K562 (cell line): ENCODE data around the gene CD46. TPM values are rescaled to one million over a fixed set of nuclear protein-coding genes. Genes with fewer than 3 reads are reported as not detected.

ENCODE experiments used
- DPF2 ChIP-seq: fragments of 450-650 bp; IDR thresholded peaks from 2 replicates; pipeline ENCODE4 v1.6.1; 2016
- ETV5 ChIP-seq: sonication (generic); formaldehyde crosslinking; IDR thresholded peaks from 2 replicates; pipeline ENCODE4 v1.4.0; 2020; ENCODE audit warnings: low read depth, mild to moderate bottlenecking, missing genetic modification reagents
- FOXA3 ChIP-seq, 2 experiments: fragments of 450-650 bp in 1 of 2; sonication (generic) in 1 of 2; formaldehyde crosslinking; IDR thresholded peaks in 1 of 2; conservative IDR thresholded peaks in 1 of 2; 2 replicates each; pipeline versions ENCODE4 v1.4.0 to v1.8.0; 2020 to 2022; ENCODE audit warnings: mild to moderate bottlenecking in 2 of 2, missing genetic modification reagents in 1 of 2
- FOXK1 ChIP-seq: sonication (generic); formaldehyde crosslinking; IDR thresholded peaks from 2 replicates; pipeline ENCODE4 v1.8.0; 2022; ENCODE audit warnings: missing genetic modification reagents, mild to moderate bottlenecking, borderline replicate concordance
- FOXP1 ChIP-seq: sonication (generic); formaldehyde crosslinking; IDR thresholded peaks from 2 replicates; pipeline ENCODE4 v1.8.0; 2022; ENCODE audit warnings: mild to moderate bottlenecking, missing genetic modification reagents
- GTF2E2 ChIP-seq: fragments of 200-800 bp; sonication (Bioruptor generic); IDR thresholded peaks from 2 replicates; pipeline ENCODE4 v1.6.1; 2016; ENCODE audit warnings: missing genetic modification characterization, missing compliant biosample characterization
- HMG20A ChIP-seq: fragments of 450-650 bp; formaldehyde crosslinking; conservative IDR thresholded peaks from 2 replicates; pipeline ENCODE4 v1.4.0; 2020; ENCODE audit warnings: mild to moderate bottlenecking, mixed read lengths
- KLF10 ChIP-seq: fragments of 250-450 bp; sonication (Bioruptor Pico); IDR thresholded peaks from 2 replicates; pipeline ENCODE4 v1.6.1; 2021; ENCODE audit warnings: matching md5 sums
- MECOM ChIP-seq: fragments of 250-450 bp; sonication (Bioruptor Pico); IDR thresholded peaks from 2 replicates; pipeline ENCODE4 v1.8.0; 2022; ENCODE audit warnings: inconsistent platforms
- NCOA6 ChIP-seq: fragments of 450-650 bp; IDR thresholded peaks from 2 replicates; pipeline ENCODE4 v1.6.1; 2017; ENCODE audit warnings: mild to moderate bottlenecking
- RBM25 ChIP-seq: fragments of 200-400 bp; formaldehyde crosslinking; IDR thresholded peaks from 2 replicates; pipeline ENCODE4 v1.6.1; 2018; ENCODE audit warnings: low read length, low read depth, moderate library complexity; ENCODE audit not compliant: severe bottlenecking
- SAP30 ChIP-seq: fragments of 200-600 bp; sonication (generic); IDR thresholded peaks from 2 replicates; pipeline ENCODE4 v1.6.1; 2012; ENCODE audit warnings: borderline replicate concordance, low read depth, mild to moderate bottlenecking, moderate library complexity, low read length, control low read depth, inconsistent platforms; ENCODE audit not compliant: insufficient read depth, poor library complexity, severe bottlenecking
- SMARCA5 ChIP-seq: fragments of 450-650 bp; IDR thresholded peaks from 2 replicates; pipeline ENCODE4 v1.6.1; 2016
- ZNF212 ChIP-seq: fragments of 450-650 bp; formaldehyde crosslinking; IDR thresholded peaks from 2 replicates; pipeline ENCODE4 v1.4.0; 2020; ENCODE audit warnings: mild to moderate bottlenecking
- ZNF253 ChIP-seq: fragments of 250-450 bp; sonication (Bioruptor Pico); conservative IDR thresholded peaks from 2 replicates; pipeline ENCODE4 v1.6.1; 2021; ENCODE audit warnings: mild to moderate bottlenecking
- ZNF41 ChIP-seq: fragments of 250-450 bp; sonication (Bioruptor Pico); conservative IDR thresholded peaks from 2 replicates; pipeline ENCODE4 v1.4.0; 2020; ENCODE audit warnings: mild to moderate bottlenecking
- ZNF551 ChIP-seq: fragments of 250-450 bp; sonication (Bioruptor Pico); IDR thresholded peaks from 2 replicates; pipeline ENCODE4 v1.5.0; 2021; ENCODE audit warnings: mild to moderate bottlenecking, moderate library complexity
- ZNF764 ChIP-seq: fragments of 250-450 bp; sonication (Bioruptor Pico); IDR thresholded peaks from 2 replicates; pipeline ENCODE4 v1.4.0; 2020; ENCODE audit warnings: low read depth, mild to moderate bottlenecking, moderate library complexity
- polyA plus RNA-seq, 8 experiments: library from polyadenylated mRNA; depleted of rRNA in 4 of 8; stranded (reverse) in 5 of 8; unstranded in 3 of 8; fragments of >200 nt; fragmentation: Nextera tagmentation in 2 of 8; fragmentation: Illumina TruSeq in 1 of 8; extraction: Ambion mirVana in 2 of 8; extraction: Trizol in 1 of 8; gene quantifications; 2 replicates each; pipeline versions ENCODE4 v1.2.1 to v1.2.3, GENCODE V29; 2011 to 2014; ENCODE audit warnings: inconsistent platforms in 1 of 8, missing spikeins in 1 of 8
- total RNA-seq, 7 experiments: library from RNA; depleted of rRNA in 6 of 7; stranded (reverse); fragments of >200 nt in 6 of 7; fragmentation: Illumina TruSeq in 2 of 7; extraction: Trizol in 2 of 7; gene quantifications; 2 replicates each; pipeline versions ENCODE4 v1.2.1 to v1.2.3, GENCODE V29; 2011 to 2021; ENCODE audit warnings: low replicate concordance in 1 of 7
- TF ChIP-seq, protein P1 (sequence below): fragments of 450-650 bp; IDR thresholded peaks from 2 replicates; pipeline ENCODE4 v1.6.1; 2017; ENCODE audit warnings: antibody characterized with exemption, mild to moderate bottlenecking
- TF ChIP-seq, protein P2 (sequence below): fragments of 450-650 bp; IDR thresholded peaks from 2 replicates; pipeline ENCODE4 v1.6.1; 2016; ENCODE audit warnings: mild to moderate bottlenecking
- TF ChIP-seq, protein P3 (sequence below): sonication (generic); formaldehyde crosslinking; IDR thresholded peaks from 2 replicates; pipeline ENCODE4 v1.9.0; 2022; ENCODE audit warnings: mild to moderate bottlenecking, missing genetic modification reagents
- TF ChIP-seq, protein P4 (sequence below): fragments of 250-450 bp; sonication (Bioruptor Pico); IDR thresholded peaks from 2 replicates; pipeline ENCODE4 v1.5.1; 2021; ENCODE audit warnings: mild to moderate bottlenecking

CD46 gene
- total and polyA plus RNA-seq, 9 of the 15 experiments (the other 6 are each of a cell fraction or from before 2014, with no cell fraction given), result 87.9 to 374 (median 156) TPM

DNA sequence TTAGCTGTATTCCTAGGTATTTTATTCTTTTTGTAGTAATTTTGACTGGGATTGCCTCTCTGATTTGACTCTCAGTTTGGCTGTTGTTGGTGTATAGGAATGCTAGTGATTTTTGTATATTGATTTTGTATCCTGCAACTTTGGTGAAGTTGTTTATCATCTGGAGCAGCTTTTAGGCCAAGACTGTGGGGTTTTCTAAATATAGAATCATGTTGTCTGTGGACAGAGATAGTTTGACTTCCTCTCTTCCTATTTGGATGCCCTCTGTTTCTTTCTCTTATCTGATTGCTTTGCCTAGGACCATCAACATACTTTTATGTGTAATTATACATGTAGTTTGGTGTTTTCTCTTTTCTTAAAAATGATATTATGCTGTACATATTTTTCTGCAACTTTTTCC, 27.2 kb downstream of the CD46 start (continued):
- TF ChIP-seq FOXA3 (CRISPR knock-in tag; conservative IDR thresholded peaks at IDR 0.05 in 1 of 2, IDR thresholded peaks at IDR 0.05 in 1 of 2) (peak in 1 of 2 experiments; percentile 32; a peak in 1 of 4 replicates), NCOA6 (no peak), SAP30 (no peak), FOXP1 (no peak), GTF2E2 (tag) (no peak), HMG20A (no peak), SMARCA5 (no peak), ZNF212 (no peak), ZNF551 (CRISPR knock-in tag) (no peak), RBM25 (no peak), ZNF41 (CRISPR knock-in tag) (no peak), DPF2 (peak; percentile 85), ETV5 (CRISPR knock-in tag) (no peak), KLF10 (CRISPR knock-in tag) (no peak), FOXK1 (CRISPR knock-in tag) (no peak), ZNF764 (CRISPR knock-in tag) (no peak), MECOM (CRISPR knock-in tag) (peak; percentile 93), ZNF253 (CRISPR knock-in tag) (no peak)
- TF ChIP-seq, protein P1, sequence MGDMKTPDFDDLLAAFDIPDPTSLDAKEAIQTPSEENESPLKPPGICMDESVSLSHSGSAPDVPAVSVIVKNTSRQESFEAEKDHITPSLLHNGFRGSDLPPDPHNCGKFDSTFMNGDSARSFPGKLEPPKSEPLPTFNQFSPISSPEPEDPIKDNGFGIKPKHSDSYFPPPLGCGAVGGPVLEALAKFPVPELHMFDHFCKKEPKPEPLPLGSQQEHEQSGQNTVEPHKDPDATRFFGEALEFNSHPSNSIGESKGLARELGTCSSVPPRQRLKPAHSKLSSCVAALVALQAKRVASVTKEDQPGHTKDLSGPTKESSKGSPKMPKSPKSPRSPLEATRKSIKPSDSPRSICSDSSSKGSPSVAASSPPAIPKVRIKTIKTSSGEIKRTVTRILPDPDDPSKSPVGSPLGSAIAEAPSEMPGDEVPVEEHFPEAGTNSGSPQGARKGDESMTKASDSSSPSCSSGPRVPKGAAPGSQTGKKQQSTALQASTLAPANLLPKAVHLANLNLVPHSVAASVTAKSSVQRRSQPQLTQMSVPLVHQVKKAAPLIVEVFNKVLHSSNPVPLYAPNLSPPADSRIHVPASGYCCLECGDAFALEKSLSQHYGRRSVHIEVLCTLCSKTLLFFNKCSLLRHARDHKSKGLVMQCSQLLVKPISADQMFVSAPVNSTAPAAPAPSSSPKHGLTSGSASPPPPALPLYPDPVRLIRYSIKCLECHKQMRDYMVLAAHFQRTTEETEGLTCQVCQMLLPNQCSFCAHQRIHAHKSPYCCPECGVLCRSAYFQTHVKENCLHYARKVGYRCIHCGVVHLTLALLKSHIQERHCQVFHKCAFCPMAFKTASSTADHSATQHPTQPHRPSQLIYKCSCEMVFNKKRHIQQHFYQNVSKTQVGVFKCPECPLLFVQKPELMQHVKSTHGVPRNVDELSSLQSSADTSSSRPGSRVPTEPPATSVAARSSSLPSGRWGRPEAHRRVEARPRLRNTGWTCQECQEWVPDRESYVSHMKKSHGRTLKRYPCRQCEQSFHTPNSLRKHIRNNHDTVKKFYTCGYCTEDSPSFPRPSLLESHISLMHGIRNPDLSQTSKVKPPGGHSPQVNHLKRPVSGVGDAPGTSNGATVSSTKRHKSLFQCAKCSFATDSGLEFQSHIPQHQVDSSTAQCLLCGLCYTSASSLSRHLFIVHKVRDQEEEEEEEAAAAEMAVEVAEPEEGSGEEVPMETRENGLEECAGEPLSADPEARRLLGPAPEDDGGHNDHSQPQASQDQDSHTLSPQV, result 0 out of 2 replicates have a peak, but pooled peaks have one; percentile 23
- TF ChIP-seq, protein P2, sequence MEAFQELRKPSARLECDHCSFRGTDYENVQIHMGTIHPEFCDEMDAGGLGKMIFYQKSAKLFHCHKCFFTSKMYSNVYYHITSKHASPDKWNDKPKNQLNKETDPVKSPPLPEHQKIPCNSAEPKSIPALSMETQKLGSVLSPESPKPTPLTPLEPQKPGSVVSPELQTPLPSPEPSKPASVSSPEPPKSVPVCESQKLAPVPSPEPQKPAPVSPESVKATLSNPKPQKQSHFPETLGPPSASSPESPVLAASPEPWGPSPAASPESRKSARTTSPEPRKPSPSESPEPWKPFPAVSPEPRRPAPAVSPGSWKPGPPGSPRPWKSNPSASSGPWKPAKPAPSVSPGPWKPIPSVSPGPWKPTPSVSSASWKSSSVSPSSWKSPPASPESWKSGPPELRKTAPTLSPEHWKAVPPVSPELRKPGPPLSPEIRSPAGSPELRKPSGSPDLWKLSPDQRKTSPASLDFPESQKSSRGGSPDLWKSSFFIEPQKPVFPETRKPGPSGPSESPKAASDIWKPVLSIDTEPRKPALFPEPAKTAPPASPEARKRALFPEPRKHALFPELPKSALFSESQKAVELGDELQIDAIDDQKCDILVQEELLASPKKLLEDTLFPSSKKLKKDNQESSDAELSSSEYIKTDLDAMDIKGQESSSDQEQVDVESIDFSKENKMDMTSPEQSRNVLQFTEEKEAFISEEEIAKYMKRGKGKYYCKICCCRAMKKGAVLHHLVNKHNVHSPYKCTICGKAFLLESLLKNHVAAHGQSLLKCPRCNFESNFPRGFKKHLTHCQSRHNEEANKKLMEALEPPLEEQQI, result peak; percentile 82
- TF ChIP-seq, protein P3, sequence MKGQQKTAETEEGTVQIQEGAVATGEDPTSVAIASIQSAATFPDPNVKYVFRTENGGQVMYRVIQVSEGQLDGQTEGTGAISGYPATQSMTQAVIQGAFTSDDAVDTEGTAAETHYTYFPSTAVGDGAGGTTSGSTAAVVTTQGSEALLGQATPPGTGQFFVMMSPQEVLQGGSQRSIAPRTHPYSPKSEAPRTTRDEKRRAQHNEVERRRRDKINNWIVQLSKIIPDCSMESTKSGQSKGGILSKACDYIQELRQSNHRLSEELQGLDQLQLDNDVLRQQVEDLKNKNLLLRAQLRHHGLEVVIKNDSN (CRISPR knock-in tag), result no peak
- TF ChIP-seq, protein P4, sequence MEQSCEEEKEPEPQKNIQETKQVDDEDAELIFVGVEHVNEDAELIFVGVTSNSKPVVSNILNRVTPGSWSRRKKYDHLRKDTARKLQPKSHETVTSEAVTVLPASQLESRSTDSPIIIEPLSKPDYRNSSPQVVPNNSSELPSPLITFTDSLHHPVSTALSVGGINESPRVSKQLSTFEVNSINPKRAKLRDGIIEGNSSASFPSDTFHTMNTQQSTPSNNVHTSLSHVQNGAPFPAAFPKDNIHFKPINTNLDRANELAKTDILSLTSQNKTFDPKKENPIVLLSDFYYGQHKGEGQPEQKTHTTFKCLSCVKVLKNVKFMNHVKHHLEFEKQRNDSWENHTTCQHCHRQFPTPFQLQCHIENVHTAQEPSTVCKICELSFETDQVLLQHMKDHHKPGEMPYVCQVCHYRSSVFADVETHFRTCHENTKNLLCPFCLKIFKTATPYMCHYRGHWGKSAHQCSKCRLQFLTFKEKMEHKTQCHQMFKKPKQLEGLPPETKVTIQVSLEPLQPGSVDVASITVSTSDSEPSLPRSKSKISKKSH (CRISPR knock-in tag), result no peak
